SU-DHL-6 (cell line): ENCODE data around the gene PTGES.

ENCODE experiments used
- H2AFZ ChIP-seq: fragments of 200-600 bp; sonication (generic); 2 replicates; pipeline ENCODE4 v1.6.1; 2014; ENCODE audit warnings: low read depth, mild to moderate bottlenecking, moderate library complexity, mixed read lengths, antibody characterized with exemption, low read length; ENCODE audit not compliant: severe bottlenecking
- H3F3A ChIP-seq: fragments of 200-600 bp; shearing (Covaris generic); 2 replicates; pipeline ENCODE4 v1.6.0; 2016; ENCODE audit warnings: antibody characterized with exemption, mild to moderate bottlenecking; ENCODE audit not compliant: insufficient read depth
- H3K27ac ChIP-seq: fragments of 200-600 bp; sonication (generic); 2 replicates; pipeline ENCODE4 v1.5.1; 2016; ENCODE audit warnings: low read depth, mild to moderate bottlenecking, low read length, moderate library complexity, mixed read lengths
- H3K27me3 ChIP-seq: fragments of 200-600 bp; sonication (generic), shearing (Covaris generic); 2 replicates; pipeline ENCODE4 v1.6.0; 2014; ENCODE audit warnings: mild to moderate bottlenecking, low read length
- H3K36me3 ChIP-seq: fragments of 200-600 bp; sonication (generic); 2 replicates; pipeline ENCODE4 v1.6.1; 2014; ENCODE audit warnings: mild to moderate bottlenecking, low read length, mixed read lengths
- H3K4me2 ChIP-seq: fragments of 300-600, 200-600 bp; shearing (Covaris generic), sonication (generic); 2 replicates; pipeline ENCODE4 v1.6.0; 2014; ENCODE audit warnings: low read length, low read depth, mild to moderate bottlenecking; ENCODE audit not compliant: poor library complexity, severe bottlenecking
- H3K4me3 ChIP-seq: fragments of 200-600 bp; sonication (generic); 2 replicates; pipeline ENCODE4 v1.5.1; 2014; ENCODE audit warnings: antibody characterized with exemption, low read length, mild to moderate bottlenecking, mixed read lengths; ENCODE audit not compliant: insufficient read depth, poor library complexity, severe bottlenecking
- H3K79me2 ChIP-seq: fragments of 200-600 bp; sonication (generic); 2 replicates; pipeline ENCODE4 v1.6.1; 2014; ENCODE audit warnings: mild to moderate bottlenecking, low read length, moderate library complexity; ENCODE audit not compliant: insufficient read depth
- H3K9ac ChIP-seq: fragments of 200-600 bp; sonication (generic); 2 replicates; pipeline ENCODE4 v1.7.0; 2014; ENCODE audit warnings: mild to moderate bottlenecking, low read length
- H3K9me2 ChIP-seq: fragments of 200-600 bp; sonication (generic); replicated peaks from 2 replicates; pipeline ENCODE4 v1.6.1; 2014; ENCODE audit warnings: low read length; ENCODE audit not compliant: insufficient read depth
- H3K9me3 ChIP-seq: fragments of 200-600 bp; sonication (generic); 2 replicates; pipeline ENCODE4 v1.6.1; 2014; ENCODE audit warnings: low read length, mixed read lengths; ENCODE audit not compliant: insufficient read depth
- H4K20me1 ChIP-seq: fragments of 200-600 bp; sonication (generic); 2 replicates; pipeline ENCODE4 v1.6.1; 2014; ENCODE audit warnings: low read depth, mild to moderate bottlenecking, antibody characterized with exemption, low read length, moderate library complexity, mixed read lengths
- EZH2phosphoT487 ChIP-seq: fragments of 200-600 bp; sonication (generic), shearing (Covaris generic); conservative IDR thresholded peaks from 2 replicates; pipeline ENCODE4 v1.6.1; 2018; ENCODE audit warnings: mild to moderate bottlenecking, antibody characterized with exemption, low read length, moderate library complexity, mixed read lengths
- TF ChIP-seq, protein P1 (sequence below): fragments of 200-600 bp; sonication (generic); IDR thresholded peaks from one replicate; pipeline ENCODE4 v1.5.1; 2017; ENCODE audit warnings: antibody characterized with exemption, mild to moderate bottlenecking, low read length, moderate library complexity; ENCODE audit not compliant: insufficient read depth, poor library complexity, severe bottlenecking

PTGES gene

GRCh38 chr9:129769669-129770068 lies 16.8 kb upstream of the PTGES start:
- no peak for TF ChIP-seq EZH2phosphoT487
- TF ChIP-seq, protein P1, sequence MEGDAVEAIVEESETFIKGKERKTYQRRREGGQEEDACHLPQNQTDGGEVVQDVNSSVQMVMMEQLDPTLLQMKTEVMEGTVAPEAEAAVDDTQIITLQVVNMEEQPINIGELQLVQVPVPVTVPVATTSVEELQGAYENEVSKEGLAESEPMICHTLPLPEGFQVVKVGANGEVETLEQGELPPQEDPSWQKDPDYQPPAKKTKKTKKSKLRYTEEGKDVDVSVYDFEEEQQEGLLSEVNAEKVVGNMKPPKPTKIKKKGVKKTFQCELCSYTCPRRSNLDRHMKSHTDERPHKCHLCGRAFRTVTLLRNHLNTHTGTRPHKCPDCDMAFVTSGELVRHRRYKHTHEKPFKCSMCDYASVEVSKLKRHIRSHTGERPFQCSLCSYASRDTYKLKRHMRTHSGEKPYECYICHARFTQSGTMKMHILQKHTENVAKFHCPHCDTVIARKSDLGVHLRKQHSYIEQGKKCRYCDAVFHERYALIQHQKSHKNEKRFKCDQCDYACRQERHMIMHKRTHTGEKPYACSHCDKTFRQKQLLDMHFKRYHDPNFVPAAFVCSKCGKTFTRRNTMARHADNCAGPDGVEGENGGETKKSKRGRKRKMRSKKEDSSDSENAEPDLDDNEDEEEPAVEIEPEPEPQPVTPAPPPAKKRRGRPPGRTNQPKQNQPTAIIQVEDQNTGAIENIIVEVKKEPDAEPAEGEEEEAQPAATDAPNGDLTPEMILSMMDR = no peak
- Histone ChIP-seq H3K9me3 (no peaks in the 10 kb centered on the region), H3K27me3 (no peaks in the 10 kb centered on the region), H3K9ac (no peak overlapping the region), H4K20me1 (no peaks in the 10 kb centered on the region), H3K4me2 (no peak overlapping the region), H3K9me2 (no peaks in the 10 kb centered on the region), H3K4me3 (no peak overlapping the region), H2AFZ (no peak overlapping the region), H3F3A (no peaks in the 10 kb centered on the region), H3K36me3 (no peaks in the 10 kb centered on the region), H3K79me2 (no peaks in the 10 kb centered on the region), H3K27ac (no peak overlapping the region)

GRCh38 chr9:129768486-129768885 lies 15.6 kb upstream of the PTGES start:
- Histone ChIP-seq H3K27ac (no peak overlapping the region), H3K27me3 (no peaks in the 10 kb centered on the region), H3K9me3 (no peaks in the 10 kb centered on the region), H3K4me3 (no peak overlapping the region), H3F3A (no peaks in the 10 kb centered on the region), H3K4me2 (no peak overlapping the region), H3K79me2 (no peaks in the 10 kb centered on the region), H3K9ac (no peak overlapping the region), H2AFZ (no peak overlapping the region), H3K36me3 (no peaks in the 10 kb centered on the region), H3K9me2 (no peaks in the 10 kb centered on the region), H4K20me1 (no peaks in the 10 kb centered on the region)
- TF ChIP-seq, protein P1 = no peak
- no peak for TF ChIP-seq EZH2phosphoT487

DNA sequence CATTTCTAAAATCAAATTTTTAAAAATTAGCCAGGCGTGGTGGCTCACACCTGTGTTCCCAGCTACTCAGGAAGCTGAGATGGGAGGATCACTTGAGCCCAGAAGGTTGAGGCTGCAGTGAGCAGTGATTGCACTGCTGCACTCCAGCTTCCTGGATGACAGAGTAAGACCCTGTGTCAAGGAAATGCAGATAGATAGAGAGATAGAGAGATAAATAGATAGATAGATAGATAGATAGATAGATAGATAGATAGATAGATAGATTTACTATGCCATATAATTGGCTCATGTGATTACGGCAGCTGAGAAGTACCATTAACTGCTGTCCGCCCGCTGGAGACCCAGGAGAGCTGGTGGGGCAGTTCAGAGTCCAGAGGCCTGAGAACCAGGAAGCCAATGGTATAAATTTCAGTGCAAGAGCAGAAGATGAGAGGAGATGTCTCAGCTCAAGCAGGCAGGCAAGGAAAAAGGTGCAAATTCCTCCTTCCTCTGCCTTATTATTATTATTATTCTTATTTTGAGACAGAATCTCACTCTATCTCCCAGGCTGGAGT lies 13.0 kb upstream of the PTGES start:
- Histone ChIP-seq H4K20me1 (no peaks in the 10 kb centered on the region), H2AFZ (no peak overlapping the region), H3F3A (no peaks in the 10 kb centered on the region), H3K36me3 (no peaks in the 10 kb centered on the region), H3K79me2 (no peaks in the 10 kb centered on the region), H3K27me3 (no peaks in the 10 kb centered on the region), H3K9me2 (no peaks in the 10 kb centered on the region), H3K9me3 (no peaks in the 10 kb centered on the region), H3K4me3 (no peak overlapping the region), H3K9ac (no peak overlapping the region), H3K4me2 (no peak overlapping the region), H3K27ac (no peak overlapping the region)
- TF ChIP-seq, protein P1 = no peak
- TF ChIP-seq EZH2phosphoT487 = no peak
